Activated CD8-positive, alpha-beta T cell treated with anti-CD3 and anti-CD28 coated beads for 36 hours (primary cell): ENCODE results near the gene NUCB2. TPM values are rescaled to one million over a fixed set of nuclear protein-coding genes. Genes with fewer than 3 reads are reported as not detected.
A peak's percentile ranks its signal among the peaks of the same experiment; 100 is the strongest.

Experiments used
- ATAC-seq: fragments of 200-7000 bp; cut with Tn5 transposase; one replicate; pipeline ENCODE4 v1.10.0; 2021; ENCODE audit warnings: mild to moderate bottlenecking, moderate library complexity
- CTCF ChIA-PET: fragments of 350-600 bp; sonication (Branson Sonifier 250); formaldehyde crosslinking; loops from one replicate; lab custom pipeline; 2021; ENCODE audit warnings: antibody characterized with exemption; lab: Charles Lee
- POLR2A ChIA-PET: fragments of 350-600 bp; sonication (Branson Sonifier 250); formaldehyde crosslinking; loops from one replicate; lab custom pipeline; 2021; ENCODE audit warnings: antibody characterized with exemption; lab: Charles Lee
- DNase-seq: peaks from one replicate; pipeline ENCODE4 v3.0.0-alpha.2; 2020
- H3K27ac Mint-ChIP-seq: one replicate; pipeline ENCODE4 v1.8.0; 2021; ENCODE audit warnings: mild to moderate bottlenecking, mixed read lengths
- H3K27me3 Mint-ChIP-seq: one replicate; pipeline ENCODE4 v1.8.0; 2021; ENCODE audit warnings: mixed read lengths
- H3K36me3 Mint-ChIP-seq: one replicate; pipeline ENCODE4 v1.8.0; 2021; ENCODE audit warnings: low read depth, mixed read lengths
- H3K4me1 Mint-ChIP-seq: one replicate; pipeline ENCODE4 v1.8.0; 2021; ENCODE audit warnings: low read depth, mixed read lengths
- H3K4me3 Mint-ChIP-seq: one replicate; pipeline ENCODE4 v1.8.0; 2021; ENCODE audit warnings: mild to moderate bottlenecking, moderate library complexity, mixed read lengths
- H3K9me3 Mint-ChIP-seq: one replicate; pipeline ENCODE4 v1.8.0; 2021; ENCODE audit warnings: mixed read lengths
- CTCF ChIP-seq: fragments of 200-600 bp; IDR thresholded peaks from one replicate; pipeline ENCODE4 v1.8.0; 2022; ENCODE audit warnings: antibody characterized with exemption, mild to moderate bottlenecking
- intact Hi-C: fragments of 100-400 bp; cut with micrococcal nuclease; formaldehyde crosslinking; loops from one replicate; pipeline ENCODE4 v1.10.0; 2022
- total RNA-seq, 2 experiments: library from RNA; stranded (reverse); gene quantifications; one replicate each; pipeline ENCODE4 v1.2.3, GENCODE V29; 2021

The NUCB2 gene
- total RNA-seq, 2 experiments from 2014 or later, result 81.9 to 86.0 TPM

- Mint-ChIP-seq H3K9me3 (no peaks in the 10 kb centered on the region), H3K27me3 (no peaks in the 10 kb centered on the region), H3K27ac (no peak overlapping the region), H3K4me1 (peaks cover 18% of the 10 kb centered on the region), H3K36me3 (peaks cover 28% of the 10 kb centered on the region), H3K4me3 (no peak overlapping the region)
- ChIA-PET POLR2A (no interaction called here), CTCF (interaction anchor here (1.0 to 3.2 kb wide), 2 partner anchors 13 to 102 kb away, joined by 3 to 10 read pairs; no protein-coding TSS in a partner anchor)
- intact Hi-C loops, result no loop called here
- TF ChIP-seq CTCF, result no peak
- no peak for ATAC-seq
- no peak for DNase-seq
Measured at GRCh38 chr11:17331669-17332068, 55.1 kb downstream of the NUCB2 start.

- Mint-ChIP-seq H3K9me3 (no peaks in the 10 kb centered on the region), H3K27me3 (no peaks in the 10 kb centered on the region), H3K4me1 (peaks cover 18% of the 10 kb centered on the region), H3K36me3 (peaks cover 27% of the 10 kb centered on the region), H3K4me3 (no peak overlapping the region), H3K27ac (peak overlapping the region; percentile 52)
- no peak for DNase-seq
- intact Hi-C loops, result no loop called here
- CTCF ChIA-PET, result interaction anchor here (0.6 to 1.8 kb wide), 6 partner anchors 16 to 127 kb away, joined by 3 to 8 read pairs (median 3); no protein-coding TSS in a partner anchor
- POLR2A ChIA-PET, result interaction anchor here (0.8 to 1.0 kb wide), 2 partner anchors 15 to 37 kb away, joined by 3 read pairs; no protein-coding TSS in a partner anchor
- ATAC-seq, result peak; percentile 77
- no peak for TF ChIP-seq CTCF
Measured at GRCh38 chr11:17333799-17334586, 57.5 kb downstream of the NUCB2 start.

GRCh38 chr11:17343257-17343656 is 66.7 kb downstream of the NUCB2 start:
- intact Hi-C loops, result no loop called here
- Mint-ChIP-seq H3K4me3 (no peak overlapping the region), H3K36me3 (peaks cover 11% of the 10 kb centered on the region), H3K27ac (no peak overlapping the region), H3K4me1 (peaks cover 17% of the 10 kb centered on the region), H3K9me3 (no peaks in the 10 kb centered on the region), H3K27me3 (no peaks in the 10 kb centered on the region)
- CTCF ChIA-PET, result no interaction called here
- POLR2A ChIA-PET, result interaction anchor here (1.3 kb wide), 1 partner anchor 61 kb away, joined by 3 read pairs; no protein-coding TSS in a partner anchor
- no peak for DNase-seq
- TF ChIP-seq CTCF, result no peak
- no peak for ATAC-seq

GRCh38 chr11:17343907-17344306 is 67.4 kb downstream of the NUCB2 start:
- peak overlapping the region; percentile 28 for H3K27ac Mint-ChIP-seq
- TF ChIP-seq CTCF, result no peak
- no peaks in the 10 kb centered on the region for H3K27me3 Mint-ChIP-seq
- peak; percentile 98 for ATAC-seq
- ChIA-PET CTCF (interaction anchor here (0.9 to 1.9 kb wide), 4 partner anchors 10 to 161 kb away, joined by 3 to 13 read pairs (median 4); no protein-coding TSS in a partner anchor), POLR2A (interaction anchor here (1.3 kb wide), 1 partner anchor 62 kb away, joined by 3 read pairs; no protein-coding TSS in a partner anchor)
- H3K4me1 Mint-ChIP-seq, result peaks cover 17% of the 10 kb centered on the region
- intact Hi-C loops, result no loop called here
- peaks cover 11% of the 10 kb centered on the region for H3K36me3 Mint-ChIP-seq
- H3K9me3 Mint-ChIP-seq, result no peaks in the 10 kb centered on the region
- peak; percentile 85 for DNase-seq
- no peak overlapping the region for H3K4me3 Mint-ChIP-seq

GRCh38 chr11:17347676-17348075 is 71.1 kb downstream of the NUCB2 start:
- no peaks in the 10 kb centered on the region for H3K27me3 Mint-ChIP-seq
- ChIA-PET POLR2A (no interaction called here), CTCF (interaction anchor here (2.5 kb wide), 1 partner anchor 118 kb away, joined by 13 read pairs; no protein-coding TSS in a partner anchor)
- TF ChIP-seq CTCF, result no peak
- DNase-seq, result no peak
- H3K27ac Mint-ChIP-seq, result no peak overlapping the region
- no peak for ATAC-seq
- H3K4me1 Mint-ChIP-seq, result peaks cover 34% of the 10 kb centered on the region
- H3K4me3 Mint-ChIP-seq, result no peak overlapping the region
- no peaks in the 10 kb centered on the region for H3K9me3 Mint-ChIP-seq
- H3K36me3 Mint-ChIP-seq, result peaks cover 9% of the 10 kb centered on the region
- intact Hi-C loops, result no loop called here
